ENCODE measurements around the gene CIDEA. TPM values are rescaled to one million over a fixed set of nuclear protein-coding genes. Genes with fewer than 3 reads are reported as not detected.

CIDEA gene
- total RNA-seq, 2 donors from 2014 or later: not detected

GRCh38 chr18:12296087-12296403 lies 41.9 kb downstream of the CIDEA start:
- Histone ChIP-seq H3K4me3 (no peak overlapping the region), H3K36me3 (no peaks in the 10 kb centered on the region), H3K27me3 (replicated peaks; ENCODE audit: insufficient read depth) (no peaks in the 10 kb centered on the region), H3K9me3 (no peaks in the 10 kb centered on the region), H3K27ac (no peak overlapping the region), H3K4me1 (ENCODE audit: control insufficient read depth in 1 of 2, low read depth in 2 of 2) (no peaks in the 10 kb centered on the region)
- DNase-seq (ENCODE audit: low spot score): no peak
- no peak for TF ChIP-seq CTCF (IDR thresholded peaks at IDR 0.05)
- ATAC-seq (ENCODE audit: insufficient number of reproducible peaks, low FRiP score, low read depth): no peak

DNA sequence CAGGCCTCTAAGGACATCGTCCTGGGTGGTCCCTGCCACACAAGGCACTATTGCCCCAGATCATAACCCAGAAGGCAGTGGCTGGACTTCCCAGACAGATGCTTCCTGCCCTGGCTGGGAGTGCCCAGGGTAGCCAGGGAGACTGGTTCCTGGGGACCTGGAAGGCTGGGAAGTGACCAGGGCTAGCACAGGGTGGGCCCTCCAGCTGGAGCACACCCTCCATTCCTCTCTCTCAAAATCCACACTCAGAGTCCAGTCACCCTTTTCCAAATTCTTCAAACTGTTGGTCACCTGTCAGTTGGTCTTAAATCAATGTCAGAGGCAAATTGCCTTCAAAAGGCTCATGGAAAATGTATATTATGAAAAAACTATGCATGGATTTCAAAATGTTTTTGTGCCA lies 42.3 kb downstream of the CIDEA start:
- H3K4me1 ChIP-seq (ENCODE audit: control insufficient read depth in 1 of 2, low read depth in 2 of 2): no peaks in the 10 kb centered on the region
- ATAC-seq (ENCODE audit: insufficient number of reproducible peaks, low FRiP score, low read depth) (no peak), DNase-seq (ENCODE audit: low spot score) (no peak)
- H3K36me3 ChIP-seq: no peaks in the 10 kb centered on the region
- H3K27me3 ChIP-seq (replicated peaks; ENCODE audit: insufficient read depth): no peaks in the 10 kb centered on the region
- no peak overlapping the region for H3K27ac ChIP-seq
- no peak for TF ChIP-seq CTCF (IDR thresholded peaks at IDR 0.05)
- no peaks in the 10 kb centered on the region for H3K9me3 ChIP-seq
- H3K4me3 ChIP-seq: no peak overlapping the region

DNA sequence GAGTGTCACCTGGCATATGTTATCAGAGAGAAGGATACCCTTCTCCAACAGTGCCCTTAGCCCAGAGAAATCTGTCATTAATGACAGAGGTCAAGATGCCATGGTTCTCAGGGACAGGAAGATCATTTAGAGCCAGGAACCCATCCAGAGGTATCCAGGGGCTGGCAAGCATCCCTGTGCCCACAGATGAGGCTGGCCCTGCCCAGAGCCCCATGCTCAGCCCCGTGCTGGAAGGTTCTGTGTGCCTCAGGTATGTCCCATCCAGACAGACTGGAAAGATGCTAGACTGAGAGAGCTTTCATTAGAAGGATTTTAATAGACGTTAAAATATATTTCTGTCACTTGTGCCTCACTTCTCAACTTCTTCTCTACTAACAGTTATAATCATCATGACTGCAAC lies 45.7 kb downstream of the CIDEA start:
- no peak for ATAC-seq (ENCODE audit: insufficient number of reproducible peaks, low FRiP score, low read depth)

GRCh38 chr18:12301263-12302005 lies 47.3 kb downstream of the CIDEA start:
- no peaks in the 10 kb centered on the region for H3K9me3 ChIP-seq

More for the DNA sequence above, 45.7 kb downstream of the CIDEA start:
- Histone ChIP-seq H3K4me3 (no peak overlapping the region), H3K4me1 (ENCODE audit: control insufficient read depth in 1 of 2, low read depth in 2 of 2) (no peaks in the 10 kb centered on the region), H3K36me3 (no peaks in the 10 kb centered on the region), H3K27ac (no peak overlapping the region), H3K9me3 (no peaks in the 10 kb centered on the region), H3K27me3 (replicated peaks; ENCODE audit: insufficient read depth) (no peaks in the 10 kb centered on the region)
- DNase-seq (ENCODE audit: low spot score): no peak
- TF ChIP-seq CTCF (IDR thresholded peaks at IDR 0.05): no peak

More at GRCh38 chr18:12301263-12302005, 47.3 kb downstream of the CIDEA start:
- Histone ChIP-seq H3K36me3 (no peaks in the 10 kb centered on the region), H3K27me3 (replicated peaks; ENCODE audit: insufficient read depth) (no peaks in the 10 kb centered on the region), H3K4me3 (no peak overlapping the region), H3K27ac (no peak overlapping the region), H3K4me1 (ENCODE audit: control insufficient read depth in 1 of 2, low read depth in 2 of 2) (peaks cover 3 to 8% of the 10 kb centered on the region in 2 donors)
- no peak for TF ChIP-seq CTCF (IDR thresholded peaks at IDR 0.05)
- DNase-seq (ENCODE audit: low spot score): no peak
- ATAC-seq (ENCODE audit: insufficient number of reproducible peaks, low FRiP score, low read depth): no peak

Data from thoracic aorta (tissue), 2 donors.